Suppressor macrophage treated with lipopolysaccharide for 1 hour (primary cell): ENCODE data around the gene OSM.

ENCODE experiments used
- DNase-seq, 3 donors: peaks; one replicate each; pipeline ENCODE4 v3.0.0-alpha.2; 2020 to 2022

Gene OSM

GRCh38 chr22:30262917-30263741 is 3.5 kb downstream of the OSM start:
- peak; percentile 93 to 94 (median 94) for DNase-seq

- DNase-seq = no peak
Observed at GRCh38 chr22:30262112-30262511, 4.5 kb downstream of the OSM start.

GRCh38 chr22:30261134-30261533 is 5.5 kb downstream of the OSM start:
- peak; percentile 65 to 70 (median 67) for DNase-seq

- DNase-seq = no peak
Observed at GRCh38 chr22:30260682-30261081, 6.0 kb downstream of the OSM start.

GRCh38 chr22:30260276-30260675 is 6.4 kb downstream of the OSM start:
- DNase-seq = no peak

GRCh38 chr22:30254314-30254713 is 12.3 kb downstream of the OSM start:
- no peak for DNase-seq

GRCh38 chr22:30253205-30253852 is 13.3 kb downstream of the OSM start:
- DNase-seq = peak in 1 of 3 donors; percentile 61

- DNase-seq = peak in 2 of 3 donors; percentile 48 to 51
Observed at GRCh38 chr22:30252411-30253204, 14.0 kb downstream of the OSM start.

GRCh38 chr22:30251711-30252110 is 14.9 kb downstream of the OSM start:
- peak in 1 of 3 donors; percentile 36 for DNase-seq

- DNase-seq = peak; percentile 52 to 67 (median 65)
Observed at GRCh38 chr22:30250661-30251267, 15.9 kb downstream of the OSM start.

- DNase-seq = no peak
Observed at GRCh38 chr22:30250039-30250565, 16.5 kb downstream of the OSM start.

GRCh38 chr22:30249049-30250038 is 17.3 kb downstream of the OSM start:
- peak in 1 of 3 donors; percentile 34 for DNase-seq

- DNase-seq = no peak
Observed at GRCh38 chr22:30248484-30248883, 18.2 kb downstream of the OSM start.

GRCh38 chr22:30247974-30248373 is 18.7 kb downstream of the OSM start:
- no peak for DNase-seq

GRCh38 chr22:30247561-30247960 is 19.1 kb downstream of the OSM start:
- DNase-seq = no peak

- DNase-seq = no peak
Observed at GRCh38 chr22:30246814-30247376, 19.8 kb downstream of the OSM start.

- peak; percentile 74 to 86 (median 81) for DNase-seq
Observed at GRCh38 chr22:30245985-30246813, 20.5 kb downstream of the OSM start, which contains the start of gene LIF. Gene LIF (minus strand): TSS chr22:30246759. CDS start chr22:30246695, 64 bp downstream.

GRCh38 chr22:30245181-30245984 is 21.3 kb downstream of the OSM start:
- peak in 1 of 3 donors; percentile 58 for DNase-seq

- no peak for DNase-seq
Observed at GRCh38 chr22:30244641-30245040, 22.0 kb downstream of the OSM start.
